HepG2 (cell line): ENCODE measurements around the gene USP9X. TPM values are rescaled to one million over a fixed set of nuclear protein-coding genes. Genes with fewer than 3 reads are reported as not detected.

Source experiments
- ATAC-seq: fragments of 200-7000 bp; cut with Tn5 transposase; 3 replicates; pipeline ENCODE4 v1.9.1; 2020; ENCODE audit warnings: mild to moderate bottlenecking, moderate library complexity
- BruUV-seq: library from RNA; stranded (reverse); fragments of 400-500 nt; replicated peaks from 2 replicates; lab custom pipeline; 2021; lab: Mats Ljungman, UMichigan
- CTCF ChIA-PET: fragments of 300-600 bp; formaldehyde crosslinking; extraction: SDS; loops from one replicate; lab custom pipeline; 2021; ENCODE audit warnings: low total read pairs, inconsistent platforms, low intra/inter-chr PET ratio; lab: Yijun Ruan, JAX
- POLR2A ChIA-PET: fragments of 350-600 bp; sonication (Branson Sonifier 250); formaldehyde crosslinking; loops from one replicate; lab custom pipeline; 2020; ENCODE audit warnings: antibody characterized with exemption, inconsistent platforms; lab: Yijun Ruan, JAX
- DNase-seq: peaks from one replicate; pipeline ENCODE4 v3.0.0-alpha.2; 2015; ENCODE audit warnings: low spot score
- FAIRE-seq: peaks from 3 replicates; lab custom pipeline; 2011; peaks lifted over from hg19 to GRCh38; lab: Jason Lieb, UNC
- H2AFZ ChIP-seq: one replicate; pipeline ENCODE4 v1.6.1; 2011; ENCODE audit warnings: low read length, inconsistent platforms
- H3K27ac ChIP-seq: fragments of 300-600 bp; 3 replicates; pipeline ENCODE4 v1.8.0; 2011; ENCODE audit warnings: mixed run types, mild to moderate bottlenecking, mixed read lengths, low read length, inconsistent platforms; ENCODE audit not compliant: insufficient read depth; ENCODE audit errors: extremely low read length
- H3K27me3 ChIP-seq, 2 experiments: fragments of 200-600 bp in 1 of 2; 2 replicates in 1 of 2; 3 replicates in 1 of 2; pipeline versions ENCODE4 v1.6.0 to v1.8.0; 2011; ENCODE audit warnings: low read length in 2 of 2, mild to moderate bottlenecking in 2 of 2, moderate library complexity in 2 of 2, inconsistent platforms in 1 of 2; ENCODE audit not compliant: insufficient read depth in 2 of 2, control insufficient read depth in 1 of 2
- H3K36me3 ChIP-seq, 2 experiments: fragments of 200-600 bp in 1 of 2; replicated peaks in 1 of 2; 2 replicates in 1 of 2; 3 replicates in 1 of 2; pipeline versions ENCODE4 v1.5.1 to v1.8.0; 2011; ENCODE audit warnings: low read length in 2 of 2, inconsistent platforms in 1 of 2; ENCODE audit not compliant: insufficient read depth in 2 of 2, control insufficient read depth in 1 of 2
- H3K4me1 ChIP-seq: 2 replicates; pipeline ENCODE4 v1.5.1; 2012; ENCODE audit warnings: low read length, inconsistent platforms; ENCODE audit not compliant: insufficient read depth
- H3K4me2 ChIP-seq: 2 replicates; pipeline ENCODE4 v1.6.0; 2011; ENCODE audit warnings: low read depth, low read length, inconsistent platforms
- H3K4me3 ChIP-seq, 3 experiments: fragments of 200-600 bp in 1 of 3; sonication (generic), shearing (Covaris generic) in 1 of 3; replicated peaks in 1 of 3; 2 replicates each; pipeline ENCODE4 v1.5.1; 2011 to 2016; ENCODE audit warnings: low read length in 3 of 3, inconsistent platforms in 2 of 3, low read depth in 2 of 3, mild to moderate bottlenecking in 2 of 3, control low read depth in 1 of 3, mixed read lengths in 1 of 3; ENCODE audit not compliant: insufficient read depth in 1 of 3
- H3K79me2 ChIP-seq: one replicate; pipeline ENCODE4 v1.6.1; 2011; ENCODE audit warnings: low read length, inconsistent platforms; ENCODE audit not compliant: insufficient read depth
- H3K9ac ChIP-seq: 2 replicates; pipeline ENCODE4 v1.6.0; 2011; ENCODE audit warnings: mild to moderate bottlenecking, low read depth, low read length, inconsistent platforms; ENCODE audit not compliant: insufficient read depth
- H3K9me3 ChIP-seq: 2 replicates; pipeline ENCODE4 v1.5.1; 2012; ENCODE audit warnings: mild to moderate bottlenecking, low read length
- H4K20me1 ChIP-seq: 2 replicates; pipeline ENCODE4 v1.6.0; 2011; ENCODE audit warnings: inconsistent platforms, mild to moderate bottlenecking, low read length, moderate library complexity; ENCODE audit not compliant: insufficient read depth
- SAP130 ChIP-seq: IDR thresholded peaks from 2 replicates; pipeline ENCODE4 v1.6.1; 2016; ENCODE audit warnings: low read depth
- SYNCRIP ChIP-seq: fragments of 200-400 bp; formaldehyde crosslinking; IDR thresholded peaks from 2 replicates; pipeline ENCODE4 v1.6.1; 2018; ENCODE audit warnings: mild to moderate bottlenecking, low read depth, low read length; ENCODE audit not compliant: insufficient read depth
- ZEB1 ChIP-seq: IDR thresholded peaks from 2 replicates; pipeline ENCODE4 v1.6.1; 2012; ENCODE audit warnings: mild to moderate bottlenecking, low read depth, inconsistent platforms; ENCODE audit not compliant: insufficient replicate concordance
- ZNF552 ChIP-seq: sonication (generic); formaldehyde crosslinking; IDR thresholded peaks from 2 replicates; pipeline ENCODE4 v1.9.0; 2022; ENCODE audit warnings: missing genetic modification reagents, mild to moderate bottlenecking, borderline replicate concordance
- ZNF619 ChIP-seq: sonication (generic); formaldehyde crosslinking; IDR thresholded peaks from 2 replicates; pipeline ENCODE4 v1.4.0; 2020; ENCODE audit warnings: mild to moderate bottlenecking, missing genetic modification reagents
- ZSCAN21 ChIP-seq: sonication (generic); formaldehyde crosslinking; IDR thresholded peaks from 2 replicates; pipeline ENCODE4 v1.8.0; 2022; ENCODE audit warnings: mild to moderate bottlenecking, missing genetic modification reagents, moderate library complexity, borderline replicate concordance
- WGBS: methylation state at CpG from one replicate; pipeline ENCODE4 v1.1.6; 2017; ENCODE audit warnings: low lambda C conversion rate; 5-methylcytosine and 5-hydroxymethylcytosine counted together
- in situ Hi-C: cut with HindIII; loops from 2 replicates; pipeline ENCODE4 v1.10.0; 2017; ENCODE audit warnings: low pct_unique_long_range_greater_than_20kb; ENCODE audit not compliant: extremely low pct_ligation_motif_present
- intact Hi-C: fragments of 100-400 bp; cut with micrococcal nuclease; formaldehyde crosslinking; loops from one replicate; pipeline ENCODE4 v1.10.0; 2022; ENCODE audit not compliant: unreplicated experiment
- polyA plus RNA-seq, 8 experiments: library from polyadenylated mRNA; depleted of rRNA in 3 of 8; stranded (reverse) in 7 of 8; unstranded in 1 of 8; fragments of >200 nt; fragmentation: Illumina TruSeq in 4 of 8; extraction: Trizol in 4 of 8; gene quantifications; 2 replicates each; pipeline versions ENCODE4 v1.2.1 to v1.2.3, GENCODE V29; 2011 to 2016; ENCODE audit warnings: low read depth in 4 of 8, missing spikeins in 1 of 8, mixed read lengths in 1 of 8; ENCODE audit not compliant: insufficient read depth in 1 of 8
- total RNA-seq, 5 experiments: library from RNA; depleted of rRNA; stranded (reverse); fragments of >200 nt; fragmentation: Illumina TruSeq; extraction: Trizol; gene quantifications; 2 replicates each; pipeline ENCODE4 v1.2.3, GENCODE V29; 2016; ENCODE audit warnings: low read depth in 1 of 5
- TF ChIP-seq, protein P1 (sequence below): sonication (generic); formaldehyde crosslinking; IDR thresholded peaks from 2 replicates; pipeline ENCODE4 v1.8.0; 2022; ENCODE audit warnings: low read depth, missing genetic modification reagents
- TF ChIP-seq, protein P2 (sequence below): sonication (generic); formaldehyde crosslinking; IDR thresholded peaks from 2 replicates; pipeline ENCODE4 v1.5.1; 2020; ENCODE audit warnings: mild to moderate bottlenecking, missing genetic modification reagents, moderate library complexity

The USP9X gene
- total and polyA plus RNA-seq, 2 of the 13 experiments (the other 11 are each of a cell fraction or from before 2014, with no cell fraction given), result 22.2 to 40.5 TPM

DNA sequence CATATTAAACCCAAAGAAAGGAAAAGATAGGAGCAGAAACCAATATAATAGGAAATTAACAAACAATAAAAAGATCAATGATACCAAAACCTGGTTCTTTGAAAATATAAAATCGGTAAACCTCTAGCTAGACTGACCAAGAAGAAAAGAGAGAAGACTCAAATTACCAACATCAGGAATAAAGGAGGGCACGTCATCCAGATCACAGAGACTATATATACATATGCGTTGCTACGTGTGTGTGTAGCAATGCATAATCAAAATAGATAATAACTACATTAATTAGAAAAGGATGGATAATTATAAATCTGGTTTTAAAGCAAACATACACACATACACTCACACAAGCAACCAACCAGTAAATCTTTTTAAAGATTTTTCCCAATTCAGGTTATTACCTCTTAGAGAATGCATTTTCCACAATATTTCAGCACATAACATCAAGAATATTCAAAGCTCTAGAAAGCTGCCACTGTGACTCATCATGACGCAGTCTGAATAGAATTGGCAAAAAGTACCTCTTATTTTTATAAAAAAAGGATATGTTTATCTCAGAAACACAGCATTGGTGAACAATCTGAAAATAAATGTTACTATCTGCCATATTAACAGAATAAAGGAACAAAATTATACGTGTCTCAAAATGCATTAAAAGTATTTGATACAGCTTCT is 41.4 kb upstream of the USP9X start (continued):
- TF ChIP-seq SYNCRIP, result no peak

DNA sequence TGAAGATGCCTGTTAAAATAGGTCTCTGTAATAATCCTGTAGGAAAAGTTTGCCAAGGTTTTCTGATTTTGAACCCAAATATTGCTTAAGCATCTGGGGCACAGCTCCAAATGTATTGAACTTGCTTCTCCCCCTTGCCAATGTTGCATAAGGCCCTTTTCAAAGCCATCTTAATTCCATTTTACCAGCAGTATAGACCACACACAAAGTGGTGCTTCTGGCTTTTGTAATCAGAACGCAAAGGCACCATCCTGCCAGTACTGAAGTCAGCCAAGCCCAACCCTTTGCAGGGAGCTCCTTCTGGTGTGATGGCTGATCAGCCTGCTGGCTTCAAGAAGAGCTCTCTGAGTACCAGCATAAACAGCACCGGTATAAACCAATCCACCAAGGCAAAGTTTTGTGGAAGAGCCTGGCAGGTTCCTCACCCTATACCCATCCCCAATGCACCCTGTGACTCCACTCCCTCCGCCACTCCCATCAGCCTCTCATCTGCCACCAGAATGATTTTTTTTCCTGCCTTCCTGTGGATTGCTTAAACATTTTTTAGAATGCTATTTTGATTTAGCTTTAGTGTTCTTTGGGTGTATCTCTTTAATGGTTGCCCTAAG is 39.2 kb upstream of the USP9X start:
- Histone ChIP-seq H3K79me2 (no peaks in the 10 kb centered on the region), H4K20me1 (no peaks in the 10 kb centered on the region), H3K27me3 (no peaks in the 10 kb centered on the region), H3K4me2 (no peak overlapping the region), H3K27ac (no peak overlapping the region), H3K4me1 (peaks cover 29% of the 10 kb centered on the region), H3K4me3 (no peak overlapping the region), H3K9ac (no peak overlapping the region), H3K9me3 (no peaks in the 10 kb centered on the region), H2AFZ (no peak overlapping the region), H3K36me3 (no peaks in the 10 kb centered on the region)
- TF ChIP-seq ZNF619 (CRISPR knock-in tag), result no peak
- TF ChIP-seq ZNF552 (CRISPR knock-in tag), result no peak
- no peak for TF ChIP-seq ZEB1
- intact Hi-C loops, result no loop called here
- ATAC-seq (peak; percentile 26; the same call in 1 of the 3 replicates), FAIRE-seq (no peak), DNase-seq (no peak)
- WGBS, result 80% methylated on average over 1 of the region's 3 CpGs
- in situ Hi-C loops, result no loop called here
- POLR2A ChIA-PET, result no interaction called here
- CTCF ChIA-PET, result no interaction called here
- no TSS peak for BruUV-seq

DNA sequence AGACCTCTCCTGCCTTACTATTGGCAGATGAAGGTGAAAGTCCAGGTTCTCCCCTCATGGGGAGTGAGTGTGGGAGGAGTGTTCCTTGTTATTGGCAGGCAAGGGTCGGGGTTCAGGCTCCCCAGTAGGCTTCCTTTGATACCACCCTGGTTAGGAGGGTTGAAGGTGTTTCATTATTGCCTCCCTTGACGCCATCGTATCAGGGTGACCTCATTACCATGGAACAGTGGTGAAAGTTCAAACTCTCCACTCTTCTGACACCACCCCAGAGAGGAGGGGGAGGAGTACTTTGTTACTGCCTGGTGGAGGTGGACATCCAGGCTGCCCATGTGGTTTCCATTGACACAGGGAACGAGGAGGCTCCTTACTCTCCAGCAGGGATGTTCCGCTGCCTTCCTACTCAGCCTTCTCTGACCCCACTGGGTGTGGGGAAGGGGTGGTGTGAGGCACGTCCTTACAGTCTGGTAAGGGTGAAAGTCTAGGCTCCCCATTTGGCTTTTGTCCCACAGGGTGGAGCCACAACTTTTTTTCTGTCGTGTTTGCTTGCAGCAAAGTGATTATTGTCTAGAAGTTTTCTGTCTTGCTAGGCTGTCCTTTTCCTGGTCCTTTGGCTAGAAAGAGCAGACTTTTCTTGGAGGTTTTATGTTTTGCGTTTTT is 37.2 kb upstream of the USP9X start:
- Histone ChIP-seq H3K9ac (peak overlapping the region; percentile 56), H3K27me3 (no peaks in the 10 kb centered on the region), H4K20me1 (no peaks in the 10 kb centered on the region), H2AFZ (peak overlapping the region; percentile 56), H3K4me3 (peak overlapping the region; percentile 16 to 61 (median 39); a peak in 4 of 6 replicates), H3K9me3 (no peaks in the 10 kb centered on the region), H3K27ac (peak overlapping the region; percentile 76), H3K79me2 (no peaks in the 10 kb centered on the region), H3K4me1 (peaks cover 29% of the 10 kb centered on the region), H3K4me2 (peak overlapping the region; percentile 80), H3K36me3 (no peaks in the 10 kb centered on the region)
- CTCF ChIA-PET, result no interaction called here
- DNase-seq (peak; percentile 29), ATAC-seq (peak; percentile 97), FAIRE-seq (peak; percentile 94)
- 13% methylated on average over 1 of the region's 8 CpGs for WGBS
- intact Hi-C loops, result no loop called here
- in situ Hi-C loops, result no loop called here
- TSS peak; percentile 78 for BruUV-seq
- POLR2A ChIA-PET, result no interaction called here
- TF ChIP-seq SAP130 (CRISPR knock-in tag), result 0 out of 2 replicates have a peak, but pooled peaks have one; percentile 57
- TF ChIP-seq ZSCAN21, result no peak
- TF ChIP-seq, protein P1, sequence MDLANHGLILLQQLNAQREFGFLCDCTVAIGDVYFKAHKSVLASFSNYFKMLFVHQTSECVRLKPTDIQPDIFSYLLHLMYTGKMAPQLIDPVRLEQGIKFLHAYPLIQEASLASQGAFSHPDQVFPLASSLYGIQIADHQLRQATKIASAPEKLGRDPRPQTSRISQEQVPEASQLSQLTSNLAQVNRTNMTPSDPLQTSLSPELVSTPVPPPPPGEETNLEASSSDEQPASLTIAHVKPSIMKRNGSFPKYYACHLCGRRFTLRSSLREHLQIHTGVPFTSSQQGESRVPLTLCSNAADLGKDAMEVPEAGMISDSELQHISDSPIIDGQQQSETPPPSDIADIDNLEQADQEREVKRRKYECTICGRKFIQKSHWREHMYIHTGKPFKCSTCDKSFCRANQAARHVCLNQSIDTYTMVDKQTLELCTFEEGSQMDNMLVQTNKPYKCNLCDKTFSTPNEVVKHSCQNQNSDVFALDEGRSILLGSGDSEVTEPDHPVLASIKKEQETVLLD (CRISPR knock-in tag), result no peak
- TF ChIP-seq, protein P2, sequence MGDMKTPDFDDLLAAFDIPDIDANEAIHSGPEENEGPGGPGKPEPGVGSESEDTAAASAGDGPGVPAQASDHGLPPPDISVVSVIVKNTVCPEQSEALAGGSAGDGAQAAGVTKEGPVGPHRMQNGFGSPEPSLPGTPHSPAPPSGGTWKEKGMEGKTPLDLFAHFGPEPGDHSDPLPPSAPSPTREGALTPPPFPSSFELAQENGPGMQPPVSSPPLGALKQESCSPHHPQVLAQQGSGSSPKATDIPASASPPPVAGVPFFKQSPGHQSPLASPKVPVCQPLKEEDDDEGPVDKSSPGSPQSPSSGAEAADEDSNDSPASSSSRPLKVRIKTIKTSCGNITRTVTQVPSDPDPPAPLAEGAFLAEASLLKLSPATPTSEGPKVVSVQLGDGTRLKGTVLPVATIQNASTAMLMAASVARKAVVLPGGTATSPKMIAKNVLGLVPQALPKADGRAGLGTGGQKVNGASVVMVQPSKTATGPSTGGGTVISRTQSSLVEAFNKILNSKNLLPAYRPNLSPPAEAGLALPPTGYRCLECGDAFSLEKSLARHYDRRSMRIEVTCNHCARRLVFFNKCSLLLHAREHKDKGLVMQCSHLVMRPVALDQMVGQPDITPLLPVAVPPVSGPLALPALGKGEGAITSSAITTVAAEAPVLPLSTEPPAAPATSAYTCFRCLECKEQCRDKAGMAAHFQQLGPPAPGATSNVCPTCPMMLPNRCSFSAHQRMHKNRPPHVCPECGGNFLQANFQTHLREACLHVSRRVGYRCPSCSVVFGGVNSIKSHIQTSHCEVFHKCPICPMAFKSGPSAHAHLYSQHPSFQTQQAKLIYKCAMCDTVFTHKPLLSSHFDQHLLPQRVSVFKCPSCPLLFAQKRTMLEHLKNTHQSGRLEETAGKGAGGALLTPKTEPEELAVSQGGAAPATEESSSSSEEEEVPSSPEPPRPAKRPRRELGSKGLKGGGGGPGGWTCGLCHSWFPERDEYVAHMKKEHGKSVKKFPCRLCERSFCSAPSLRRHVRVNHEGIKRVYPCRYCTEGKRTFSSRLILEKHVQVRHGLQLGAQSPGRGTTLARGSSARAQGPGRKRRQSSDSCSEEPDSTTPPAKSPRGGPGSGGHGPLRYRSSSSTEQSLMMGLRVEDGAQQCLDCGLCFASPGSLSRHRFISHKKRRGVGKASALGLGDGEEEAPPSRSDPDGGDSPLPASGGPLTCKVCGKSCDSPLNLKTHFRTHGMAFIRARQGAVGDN (CRISPR knock-in tag), result no peak; the same call in 1 of the 2 replicates
